Left ventricle myocardium superior (tissue), 1 donor: ENCODE measurements around the gene RAB40AL. TPM values are rescaled to one million over a fixed set of nuclear protein-coding genes. Genes with fewer than 3 reads are reported as not detected.

Experiments used
- ATAC-seq: fragments of 200-7000 bp; cut with Tn5 transposase; one replicate; pipeline ENCODE4 v1.9.1; 2020; ENCODE audit warnings: mild to moderate bottlenecking, moderate library complexity
- DNase-seq: peaks from one replicate; pipeline ENCODE4 v3.0.0-alpha.2; 2020
- intact Hi-C: fragments of 100-400 bp; cut with micrococcal nuclease; formaldehyde crosslinking; loops from one replicate; pipeline ENCODE4 v1.11.0; 2022
- total RNA-seq: library from RNA; stranded (reverse); fragmentation: NEBNext Ultra II Directional; extraction: Animal tissue kit (Norgen Biotek cat#: 25700); gene quantifications from one replicate; pipeline ENCODE4 v1.2.1, GENCODE V29; 2021
- donor health status: DM: no; HTN: yes; CAD: no; lungs with severe emphysema.

RAB40AL gene
- total RNA-seq, 1 donor from 2014 or later, result not detected

- DNase-seq (no peak), ATAC-seq (no peak)
- intact Hi-C loops, result no loop called here
Measured at GRCh38 chrX:102976793-102977495, 39.9 kb downstream of the RAB40AL start.

GRCh38 chrX:102978594-102978993 lies 41.5 kb downstream of the RAB40AL start:
- intact Hi-C loops, result no loop called here
- no peak for DNase-seq
- ATAC-seq, result no peak

- no peak for DNase-seq
- intact Hi-C loops, result no loop called here
- no peak for ATAC-seq
Measured at GRCh38 chrX:102979536-102979935, 42.5 kb downstream of the RAB40AL start.

- DNase-seq, result no peak
- intact Hi-C loops, result no loop called here
- no peak for ATAC-seq
Measured at GRCh38 chrX:102983205-102983604, 46.1 kb downstream of the RAB40AL start.

DNA sequence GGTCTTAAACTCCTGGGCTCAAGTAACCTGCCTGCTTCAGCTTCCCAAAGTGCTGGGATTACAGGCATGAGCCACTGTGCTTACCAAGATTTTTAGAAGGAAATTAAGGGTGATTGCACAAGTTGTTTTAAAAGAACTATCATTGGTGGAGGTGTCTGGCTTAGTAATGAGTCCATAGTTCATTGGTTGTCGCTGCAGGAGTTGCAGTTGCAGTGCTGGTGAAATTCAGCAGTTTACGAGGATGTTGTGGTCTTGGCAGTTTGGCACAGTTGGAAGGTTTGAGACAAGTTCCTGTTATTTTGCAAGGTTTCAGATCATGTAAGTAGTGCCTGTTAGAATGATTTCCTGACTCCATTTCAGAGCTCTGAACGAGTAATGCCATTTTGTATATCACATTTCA lies 48.1 kb downstream of the RAB40AL start:
- ATAC-seq (peak; percentile 31), DNase-seq (no peak)
- intact Hi-C loops, result no loop called here

Other genes with a start within 250 kb of the RAB40AL start
- 13.3 TPM for gene GPRASP2, start 224.8 kb upstream of the RAB40AL start, total RNA-seq
- gene GPRASP3, start 216.5 kb upstream of the RAB40AL start, total RNA-seq, result 6.3 TPM
- gene BEX1, start 126.9 kb downstream of the RAB40AL start, total RNA-seq, result 0.50 TPM
- gene NXF3, start 155.9 kb downstream of the RAB40AL start, total RNA-seq, result 0.20 TPM